Activated CD8-positive, alpha-beta T cell treated with anti-CD3 and anti-CD28 coated beads for 36 hours (primary cell): ENCODE measurements around the gene LAMA5. TPM values are rescaled to one million over a fixed set of nuclear protein-coding genes. Genes with fewer than 3 reads are reported as not detected.

ENCODE experiments used
- ATAC-seq: fragments of 200-7000 bp; cut with Tn5 transposase; one replicate; pipeline ENCODE4 v1.10.0; 2021; ENCODE audit warnings: mild to moderate bottlenecking, moderate library complexity
- CTCF ChIA-PET: fragments of 350-600 bp; sonication (Branson Sonifier 250); formaldehyde crosslinking; loops from one replicate; lab custom pipeline; 2021; ENCODE audit warnings: antibody characterized with exemption; lab: Charles Lee
- POLR2A ChIA-PET: fragments of 350-600 bp; sonication (Branson Sonifier 250); formaldehyde crosslinking; loops from one replicate; lab custom pipeline; 2021; ENCODE audit warnings: antibody characterized with exemption; lab: Charles Lee
- DNase-seq: peaks from one replicate; pipeline ENCODE4 v3.0.0-alpha.2; 2020
- H3K27ac Mint-ChIP-seq: one replicate; pipeline ENCODE4 v1.8.0; 2021; ENCODE audit warnings: mild to moderate bottlenecking, mixed read lengths
- H3K27me3 Mint-ChIP-seq: one replicate; pipeline ENCODE4 v1.8.0; 2021; ENCODE audit warnings: mixed read lengths
- H3K36me3 Mint-ChIP-seq: one replicate; pipeline ENCODE4 v1.8.0; 2021; ENCODE audit warnings: low read depth, mixed read lengths
- H3K4me1 Mint-ChIP-seq: one replicate; pipeline ENCODE4 v1.8.0; 2021; ENCODE audit warnings: low read depth, mixed read lengths
- H3K4me3 Mint-ChIP-seq: one replicate; pipeline ENCODE4 v1.8.0; 2021; ENCODE audit warnings: mild to moderate bottlenecking, moderate library complexity, mixed read lengths
- H3K9me3 Mint-ChIP-seq: one replicate; pipeline ENCODE4 v1.8.0; 2021; ENCODE audit warnings: mixed read lengths
- CTCF ChIP-seq: fragments of 200-600 bp; IDR thresholded peaks from one replicate; pipeline ENCODE4 v1.8.0; 2022; ENCODE audit warnings: antibody characterized with exemption, mild to moderate bottlenecking
- intact Hi-C: fragments of 100-400 bp; cut with micrococcal nuclease; formaldehyde crosslinking; loops from one replicate; pipeline ENCODE4 v1.10.0; 2022
- total RNA-seq, 2 experiments: library from RNA; stranded (reverse); gene quantifications; one replicate each; pipeline ENCODE4 v1.2.3, GENCODE V29; 2021

Gene LAMA5
- total RNA-seq, 2 experiments from 2014 or later: 0.25 to 0.76 TPM

DNA sequence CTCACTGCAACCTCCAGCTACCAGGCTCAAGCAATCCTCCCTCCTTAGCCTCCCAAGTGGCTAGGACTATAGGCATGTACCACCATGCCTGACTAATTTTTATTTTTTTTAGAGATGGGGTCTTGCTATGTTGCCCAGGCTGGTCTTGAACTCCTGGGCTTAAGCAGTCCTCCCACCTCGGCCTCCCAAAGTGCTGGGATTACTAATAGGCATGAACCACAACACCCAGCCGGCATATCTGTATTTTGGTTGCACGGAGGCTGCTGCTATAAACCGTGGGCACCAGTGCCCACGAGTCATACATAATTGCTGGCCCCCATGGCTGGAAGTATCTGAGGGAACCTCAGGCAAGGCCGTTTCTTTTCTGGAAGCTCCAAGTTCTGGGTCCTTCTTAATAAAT, 82.7 kb downstream of the LAMA5 start:
- ChIA-PET POLR2A (no interaction called here), CTCF (interaction anchor here (1.2 kb wide), 1 partner anchor 16 kb away, joined by 3 read pairs; no protein-coding TSS in a partner anchor)
- Mint-ChIP-seq H3K4me1 (no peaks in the 10 kb centered on the region), H3K9me3 (no peaks in the 10 kb centered on the region), H3K36me3 (peaks cover 3% of the 10 kb centered on the region), H3K27ac (no peak overlapping the region), H3K27me3 (no peaks in the 10 kb centered on the region), H3K4me3 (no peak overlapping the region)
- DNase-seq (no peak), ATAC-seq (no peak)
- intact Hi-C loops: no loop called here
- TF ChIP-seq CTCF: no peak

- Mint-ChIP-seq H3K4me3 (no peak overlapping the region), H3K36me3 (peaks cover 8% of the 10 kb centered on the region), H3K27me3 (no peaks in the 10 kb centered on the region), H3K9me3 (no peaks in the 10 kb centered on the region), H3K27ac (no peak overlapping the region), H3K4me1 (no peaks in the 10 kb centered on the region)
- intact Hi-C loops: no loop called here
- ATAC-seq (no peak), DNase-seq (no peak)
- ChIA-PET CTCF (no interaction called here), POLR2A (interaction anchor here (0.6 kb wide), 1 partner anchor 291 kb away, joined by 6 read pairs; no protein-coding TSS in a partner anchor)
- no peak for TF ChIP-seq CTCF
Measured at GRCh38 chr20:62282877-62283503, 84.1 kb downstream of the LAMA5 start.

- peaks cover 8% of the 10 kb centered on the region for H3K36me3 Mint-ChIP-seq
- POLR2A ChIA-PET: no interaction called here
Measured at GRCh38 chr20:62282103-62282502, 85.0 kb downstream of the LAMA5 start.

DNA sequence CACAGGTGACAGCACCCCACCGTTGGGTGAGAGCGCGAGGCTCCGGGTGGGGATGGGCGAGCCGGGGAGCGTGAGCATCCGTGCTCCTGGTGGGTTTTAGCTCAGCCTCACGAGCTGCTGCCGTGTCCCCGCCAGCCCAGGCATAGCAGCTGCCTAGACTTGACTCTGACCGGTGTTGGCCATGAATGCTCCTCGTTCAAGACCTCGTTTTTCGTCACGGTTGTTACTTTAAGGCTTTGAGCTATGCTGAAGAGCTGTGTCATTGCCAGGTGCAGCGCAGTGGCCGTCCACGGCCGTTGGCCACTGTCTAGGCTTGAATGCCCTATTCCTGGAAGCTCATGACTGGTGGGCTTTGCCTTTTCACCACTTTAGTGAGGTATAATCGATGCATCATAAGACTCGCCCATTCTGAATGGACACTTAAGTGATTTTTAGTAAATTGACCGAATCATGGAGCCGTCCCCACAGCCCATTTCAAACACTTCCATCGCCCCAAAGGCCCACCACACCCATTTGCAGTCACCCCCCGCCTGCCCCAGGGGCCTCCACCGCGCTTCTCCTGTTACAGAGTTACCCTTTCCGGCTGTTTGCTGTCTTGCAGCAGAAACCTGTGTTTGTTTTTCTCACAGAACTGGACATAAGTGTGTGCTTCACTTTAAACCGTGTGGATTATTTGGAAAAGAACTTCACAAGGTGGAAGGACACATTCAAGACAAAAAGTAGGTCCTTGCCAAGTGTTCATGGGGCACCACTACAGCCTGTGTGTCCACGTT, 85.8 kb downstream of the LAMA5 start:
- CTCF ChIA-PET: no interaction called here
- no peaks in the 10 kb centered on the region for H3K27me3 Mint-ChIP-seq

More at GRCh38 chr20:62282103-62282502, 85.0 kb downstream of the LAMA5 start:
- Mint-ChIP-seq H3K27ac (no peak overlapping the region), H3K4me1 (no peaks in the 10 kb centered on the region), H3K27me3 (no peaks in the 10 kb centered on the region), H3K9me3 (no peaks in the 10 kb centered on the region), H3K4me3 (no peak overlapping the region)
- ATAC-seq (no peak), DNase-seq (no peak)
- no peak for TF ChIP-seq CTCF
- CTCF ChIA-PET: no interaction called here
- intact Hi-C loops: no loop called here

More for the DNA sequence above, 85.8 kb downstream of the LAMA5 start:
- intact Hi-C loops: no loop called here
- H3K4me1 Mint-ChIP-seq: no peaks in the 10 kb centered on the region
- H3K36me3 Mint-ChIP-seq: peaks cover 8% of the 10 kb centered on the region
- POLR2A ChIA-PET: interaction anchor here (0.9 kb wide), 1 partner anchor 323 kb away, joined by 3 read pairs; no protein-coding TSS in a partner anchor
- TF ChIP-seq CTCF: no peak
- H3K27ac Mint-ChIP-seq: no peak overlapping the region
- DNase-seq (no peak), ATAC-seq (no peak)
- no peak overlapping the region for H3K4me3 Mint-ChIP-seq
- H3K9me3 Mint-ChIP-seq: no peaks in the 10 kb centered on the region
